SK-N-DZ (cell line): ENCODE results near the gene GOLGA3.
"Not testable (repeated sequence)": the region's sequence is repeated elsewhere in the genome, so short reads cannot be mapped to it uniquely, and the experiment has no call there.

Experiments
- DNase-seq: peaks from one replicate; pipeline ENCODE4 v3.0.0-alpha.2; 2015; ENCODE audit warnings: low spot score

Gene GOLGA3

DNA sequence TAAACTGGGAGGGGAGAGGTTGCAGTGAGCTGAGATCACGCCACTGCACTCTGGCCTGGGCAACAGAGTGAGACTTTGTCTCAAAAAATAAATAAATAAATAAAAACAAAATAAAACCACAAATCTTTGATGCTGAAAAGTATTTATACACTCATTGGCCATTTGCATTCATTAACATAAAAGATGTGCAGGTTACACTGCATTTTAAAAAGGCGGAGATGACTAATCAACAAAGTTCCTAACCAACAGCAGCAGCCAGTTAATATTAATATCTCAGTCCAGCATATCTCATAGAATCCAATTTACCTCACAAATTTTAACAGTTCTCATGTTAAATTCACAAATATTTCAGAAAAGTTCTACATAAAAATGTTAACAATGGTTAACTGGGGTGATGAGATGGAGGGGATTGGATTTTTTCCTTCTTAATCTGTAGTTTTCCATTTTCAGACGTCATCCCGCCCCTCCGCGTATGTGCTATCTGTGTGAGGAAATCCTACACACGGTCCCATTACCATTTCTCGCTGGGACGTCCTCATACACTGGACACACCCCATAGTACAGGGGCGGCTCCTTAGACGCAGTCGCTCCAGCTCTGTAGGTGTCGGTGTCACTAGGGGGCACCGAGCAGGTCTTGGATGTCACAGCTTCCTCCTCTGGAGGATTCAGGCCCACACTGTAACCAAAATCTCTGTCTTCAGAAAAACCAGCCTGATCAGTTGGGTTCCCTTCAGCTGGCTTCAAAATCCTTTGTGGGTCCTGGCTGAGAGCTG lies 74.3 kb downstream of the GOLGA3 start:
- no peak for DNase-seq

DNA sequence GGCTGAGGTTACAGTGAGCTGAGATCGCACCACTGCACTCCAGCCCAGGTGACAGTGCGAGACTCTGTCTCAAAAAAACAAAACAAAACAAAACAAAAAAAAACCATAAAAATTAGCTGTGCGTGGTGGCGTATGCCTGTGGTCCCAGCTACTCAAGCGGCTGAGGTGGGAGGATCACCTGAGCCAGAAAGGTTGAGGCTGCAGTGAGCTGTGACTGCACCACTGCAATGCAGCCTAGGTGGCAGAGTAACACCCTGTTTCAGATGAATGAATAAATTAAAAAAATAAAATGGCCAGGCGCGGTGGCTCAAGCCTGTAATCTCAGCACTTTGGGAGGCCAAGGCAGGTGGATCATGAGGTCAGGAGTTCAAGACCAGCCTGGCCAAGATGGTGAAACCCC lies 75.0 kb downstream of the GOLGA3 start:
- DNase-seq = not testable (repeated sequence)

DNA sequence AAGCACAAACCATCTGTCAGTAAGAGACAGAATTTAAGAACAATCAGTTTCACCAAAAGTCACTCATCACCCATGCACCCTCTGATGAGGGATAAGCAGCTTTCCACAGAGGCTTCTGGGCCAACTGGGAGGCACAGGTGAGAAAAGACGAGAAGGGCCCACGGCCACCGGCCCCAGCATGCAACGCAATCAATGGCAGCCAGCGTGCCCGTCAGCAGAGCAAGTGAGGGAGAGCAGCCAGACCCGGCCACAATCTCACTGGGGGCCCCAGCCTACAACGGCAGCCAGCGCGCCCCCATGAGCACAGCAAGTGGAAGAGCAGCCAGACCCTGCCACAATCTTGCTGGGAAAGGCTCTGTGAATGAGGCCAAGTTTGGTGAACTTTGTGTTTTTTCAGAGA lies 80.3 kb downstream of the GOLGA3 start:
- no peak for DNase-seq

DNA sequence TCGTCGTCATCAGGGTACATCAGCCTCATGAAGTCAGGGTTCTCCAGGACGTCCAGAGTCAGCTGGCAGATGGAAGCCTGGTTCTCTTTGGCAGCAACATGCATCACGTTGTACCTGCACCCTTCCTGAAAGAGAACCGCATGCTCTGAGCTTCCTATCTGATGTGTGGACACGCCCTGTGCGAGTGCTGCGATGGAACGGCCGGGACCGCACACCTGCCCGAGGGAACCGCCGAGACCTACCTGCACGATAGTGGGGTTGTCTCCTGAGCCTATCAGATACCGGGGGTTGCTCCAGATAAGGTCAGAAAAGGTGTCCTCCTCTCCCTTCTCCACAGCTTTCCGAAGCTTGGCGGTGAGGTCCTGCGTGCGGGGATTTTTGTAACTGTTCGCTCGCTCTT lies 80.8 kb downstream of the GOLGA3 start:
- no peak for DNase-seq

DNA sequence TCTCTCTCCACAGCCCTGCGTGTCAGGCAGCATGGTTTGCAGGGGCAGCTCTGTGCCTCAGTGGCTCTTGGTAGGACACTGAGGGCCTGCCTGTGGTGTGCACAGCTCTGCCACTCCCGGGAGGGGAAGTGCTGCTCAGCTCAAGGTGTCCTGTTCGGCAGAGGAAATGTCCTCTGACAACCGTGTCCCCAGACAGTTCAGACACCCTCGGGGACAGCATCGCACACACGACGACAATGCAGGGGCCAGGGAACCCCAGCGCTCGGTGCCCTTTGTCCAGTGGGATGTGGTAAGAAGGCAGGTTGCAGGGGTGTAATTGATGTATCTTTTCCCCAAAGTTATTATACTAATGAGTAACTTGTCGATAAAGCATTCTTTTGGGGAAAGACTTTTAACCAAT lies 81.3 kb downstream of the GOLGA3 start:
- no peak for DNase-seq

DNA sequence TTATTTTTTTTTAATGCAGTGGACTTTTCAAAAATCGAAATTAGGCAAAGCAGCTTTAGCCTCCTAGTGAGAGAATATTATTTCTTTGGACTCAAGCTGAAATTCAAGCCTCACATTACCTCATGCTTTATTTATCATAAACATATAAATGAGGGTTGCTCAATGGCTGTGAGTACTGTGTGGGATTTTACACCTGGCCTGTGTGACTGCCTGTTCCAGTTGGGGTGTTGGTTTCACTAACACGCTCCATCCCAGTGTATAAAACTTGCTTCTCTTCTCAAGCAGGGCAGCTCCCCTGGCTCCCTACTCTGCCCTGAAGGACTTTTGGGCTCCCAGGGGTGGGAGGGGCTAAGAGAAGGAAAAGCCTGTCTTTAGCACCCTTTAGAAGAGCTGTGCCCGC lies 82.1 kb downstream of the GOLGA3 start:
- no peak for DNase-seq

DNA sequence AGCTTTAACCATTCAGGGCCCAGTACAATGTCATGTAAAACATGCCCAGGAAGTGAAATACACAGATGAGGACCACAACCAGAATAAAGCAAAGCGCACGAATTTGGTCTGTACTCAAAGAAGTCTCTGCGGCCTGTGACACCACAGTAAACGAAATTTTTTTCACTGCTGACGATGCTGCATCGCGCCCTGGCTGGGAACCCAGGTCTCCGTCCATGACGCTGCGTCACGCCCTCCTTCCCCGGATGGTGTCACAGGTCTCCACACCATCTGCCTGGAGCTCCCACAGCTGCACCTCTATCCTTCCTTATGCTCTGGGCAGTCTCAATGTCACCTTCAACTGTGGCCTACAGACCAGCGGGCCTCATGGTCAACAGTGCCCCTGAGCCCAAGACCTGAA lies 84.8 kb downstream of the GOLGA3 start:
- DNase-seq = no peak

DNA sequence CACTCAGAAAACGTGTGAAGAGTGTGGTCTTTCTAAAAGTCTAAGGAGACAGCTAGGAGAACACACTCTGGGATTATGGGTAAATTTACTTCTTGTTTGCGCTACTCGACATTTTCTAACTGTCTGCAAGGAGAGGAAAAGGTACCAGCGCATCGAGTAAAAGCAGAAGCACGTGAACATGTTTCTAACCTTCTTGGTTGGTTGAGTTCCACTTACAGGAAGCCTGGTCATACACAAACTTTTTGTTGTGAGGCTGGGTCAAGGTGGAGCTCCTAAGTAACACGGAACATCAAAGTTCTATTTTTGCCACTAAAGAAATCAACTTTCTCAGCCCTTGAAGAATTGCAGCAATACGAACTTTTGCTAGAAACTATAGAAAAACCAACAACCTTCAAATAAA lies 87.0 kb downstream of the GOLGA3 start:
- DNase-seq = no peak

DNA sequence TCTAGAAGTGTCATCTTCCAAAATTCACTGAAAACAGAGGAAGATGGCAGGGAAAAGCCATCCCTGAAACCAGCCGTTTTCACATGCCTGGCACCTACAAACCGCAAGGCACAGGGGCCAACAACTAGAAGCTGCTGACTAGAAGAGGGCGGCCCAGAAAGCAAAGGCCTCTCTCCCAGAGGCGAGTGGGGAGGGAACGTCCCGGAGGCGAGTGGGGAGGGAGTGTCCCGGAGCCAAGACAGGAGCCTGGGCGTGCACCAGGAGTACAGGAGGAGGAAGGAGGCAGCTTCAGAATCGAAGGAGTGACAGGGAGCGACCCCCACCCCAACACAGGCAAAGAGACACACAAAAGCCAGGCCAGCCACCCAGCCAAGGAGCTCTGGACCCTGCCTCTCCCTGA lies 88.0 kb downstream of the GOLGA3 start:
- no peak for DNase-seq

DNA sequence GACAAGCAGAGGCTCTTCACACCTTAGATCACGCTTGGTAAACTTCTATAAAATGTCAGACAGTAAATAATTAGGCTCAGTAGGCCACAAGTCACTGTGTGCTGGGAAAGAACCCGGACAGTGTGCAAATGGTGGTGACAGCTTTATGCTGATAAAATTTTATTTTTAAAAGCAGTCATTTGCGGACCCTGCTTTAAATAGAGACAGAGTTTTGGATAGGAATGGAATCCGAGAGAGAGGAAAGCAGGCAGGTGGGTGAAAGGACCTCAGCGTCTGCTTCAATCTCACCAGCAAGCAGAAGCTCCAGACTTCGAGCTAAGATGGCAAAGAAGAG lies 88.4 kb downstream of the GOLGA3 start:
- DNase-seq = no peak

DNA sequence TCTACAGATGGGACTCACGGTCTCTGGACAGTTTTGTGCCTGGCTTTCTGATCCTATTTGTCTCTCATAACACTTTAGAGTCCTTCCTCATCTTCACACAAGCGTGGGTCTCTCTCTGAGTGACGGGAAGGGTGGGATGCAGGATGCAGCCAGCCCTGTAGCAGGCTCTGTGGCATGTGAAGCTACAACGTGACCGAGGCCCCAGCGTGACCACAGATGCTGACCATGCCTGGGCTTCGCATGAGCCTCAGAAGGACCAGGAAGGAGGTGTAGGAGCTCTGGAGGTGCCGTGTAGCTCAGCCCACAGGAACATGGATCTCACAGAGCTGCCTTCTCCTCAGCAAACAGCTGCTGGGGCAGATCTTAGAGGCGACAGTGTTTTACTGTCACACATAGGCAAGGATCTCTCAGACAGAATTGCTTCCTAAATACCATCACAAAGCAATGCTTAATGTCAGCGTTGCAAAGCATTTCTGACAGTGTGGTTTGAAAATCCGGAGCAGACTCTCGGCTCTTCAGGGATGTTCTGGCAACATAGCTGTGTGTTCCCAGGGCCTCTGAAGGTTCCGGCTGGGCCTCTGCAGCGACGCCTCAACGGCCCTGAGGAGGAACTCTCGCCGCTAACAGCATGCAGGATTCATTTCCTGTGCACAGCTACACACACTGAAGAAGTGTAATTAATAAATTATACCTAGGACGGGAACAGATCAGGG lies 88.9 kb downstream of the GOLGA3 start:
- DNase-seq = no peak

DNA sequence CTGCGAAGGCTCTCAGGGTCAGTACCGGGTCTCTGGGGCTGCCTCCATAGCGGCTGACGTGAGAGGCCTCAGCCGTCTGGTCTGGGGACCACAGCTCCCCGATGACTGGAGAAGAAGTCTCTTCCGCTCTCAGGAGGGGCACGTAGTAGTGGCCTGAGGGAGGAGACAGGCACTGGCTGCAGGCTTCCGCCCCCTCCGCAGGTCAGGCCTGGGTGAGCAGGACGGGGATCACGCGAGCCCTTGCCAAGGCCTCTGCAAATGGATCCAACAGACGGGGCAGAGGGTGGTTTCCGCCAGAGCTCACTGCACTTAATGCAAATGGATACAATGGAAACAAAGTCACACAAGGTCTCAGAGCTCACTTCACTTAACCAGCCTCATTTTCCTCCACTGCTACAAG lies 91.8 kb downstream of the GOLGA3 start:
- DNase-seq = no peak

DNA sequence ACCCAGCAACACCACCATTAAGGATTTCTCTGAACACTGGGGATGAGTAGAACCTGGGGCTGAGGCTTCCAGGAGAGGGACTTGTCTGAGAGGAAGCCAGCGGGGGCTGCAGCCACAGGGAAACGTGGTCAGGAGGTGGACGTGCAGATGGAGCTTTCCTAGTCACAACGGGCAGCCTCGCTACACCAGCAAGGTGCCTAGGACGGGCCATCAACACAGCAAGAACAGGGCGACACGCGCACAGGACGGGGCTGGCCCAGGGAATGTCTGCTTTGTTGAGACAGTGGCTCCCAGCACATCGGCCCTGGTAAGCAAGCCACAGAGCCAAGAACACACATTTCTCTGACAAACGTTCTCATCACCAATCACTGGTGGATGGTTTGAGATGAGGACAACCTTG lies 92.3 kb downstream of the GOLGA3 start:
- no peak for DNase-seq

DNA sequence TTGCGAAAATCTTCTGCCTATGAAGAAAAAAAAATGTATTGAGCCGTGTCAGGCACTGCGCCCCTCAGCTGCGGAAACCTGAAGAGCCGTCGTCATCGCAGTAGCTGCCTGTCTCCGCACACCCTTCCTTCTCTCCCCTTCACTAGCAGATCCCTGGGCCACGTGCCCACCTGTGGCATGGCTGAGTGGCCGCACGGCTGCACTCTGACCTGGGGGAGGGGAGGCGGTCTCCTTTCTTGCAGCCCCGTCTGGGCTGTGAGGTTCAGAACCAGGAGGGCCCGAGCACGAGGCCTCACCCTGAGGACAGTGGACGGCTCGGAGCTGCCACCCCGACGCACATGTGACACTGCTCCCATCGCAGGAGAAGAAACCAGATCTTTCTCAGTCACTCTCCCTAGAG lies 93.2 kb downstream of the GOLGA3 start:
- DNase-seq = no peak

DNA sequence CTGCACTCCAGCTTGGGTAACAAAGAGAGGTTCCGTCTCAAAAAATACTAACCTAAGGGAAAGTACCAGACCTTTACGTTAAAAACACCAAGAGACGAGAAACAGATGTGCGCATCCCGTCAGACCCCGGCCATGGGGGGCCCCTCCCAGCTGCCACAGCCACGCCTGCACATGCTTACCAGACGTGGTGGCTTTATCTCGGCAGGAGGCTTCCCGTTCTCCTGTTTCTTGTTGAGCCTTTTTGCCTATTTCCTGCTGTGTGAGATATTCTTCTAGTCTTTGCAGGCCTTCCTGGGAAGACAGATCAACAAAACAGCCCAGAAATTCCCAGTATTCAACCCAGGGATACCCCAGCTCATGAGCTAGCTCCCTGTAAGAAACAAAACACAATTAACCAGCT lies 94.5 kb downstream of the GOLGA3 start:
- no peak for DNase-seq

DNA sequence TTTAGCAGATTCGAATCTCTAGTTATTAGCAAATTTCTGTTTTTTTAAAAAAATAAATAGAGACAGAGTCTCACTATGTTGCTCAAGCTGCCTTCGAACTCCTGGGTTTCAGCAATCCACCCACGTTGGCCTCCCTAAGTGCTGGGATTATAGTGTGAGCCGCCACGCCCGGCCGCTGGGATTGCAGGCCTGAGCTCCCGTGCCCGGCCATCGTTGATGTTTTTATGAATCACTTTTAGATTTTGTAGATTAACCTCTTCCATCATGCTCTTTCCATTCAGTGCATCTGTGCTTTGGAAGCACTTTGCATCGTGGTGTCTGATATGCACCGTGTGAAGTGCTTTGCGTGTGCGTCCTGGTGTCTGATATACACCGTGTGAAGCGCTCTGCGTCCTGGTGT lies 97.1 kb downstream of the GOLGA3 start:
- DNase-seq = no peak

DNA sequence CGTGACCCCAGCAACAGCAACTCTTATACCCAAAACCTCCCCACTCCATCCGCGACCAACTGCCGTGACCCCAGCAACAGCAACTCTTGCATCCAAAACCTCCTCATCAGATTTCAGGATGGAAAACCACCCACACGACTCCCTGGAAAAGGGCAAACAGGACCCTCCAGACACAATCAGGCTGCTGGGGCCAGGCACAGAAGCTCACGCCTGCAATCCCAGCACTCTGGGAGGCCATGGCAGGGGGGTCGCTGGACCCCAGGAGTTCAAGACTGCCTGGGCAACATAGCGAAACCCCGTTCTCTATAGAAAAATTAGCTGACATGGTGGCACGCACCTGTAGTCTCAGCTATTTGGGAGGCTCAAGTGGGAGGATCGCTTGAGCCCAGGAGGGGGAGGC lies 98.3 kb downstream of the GOLGA3 start:
- no peak for DNase-seq

DNA sequence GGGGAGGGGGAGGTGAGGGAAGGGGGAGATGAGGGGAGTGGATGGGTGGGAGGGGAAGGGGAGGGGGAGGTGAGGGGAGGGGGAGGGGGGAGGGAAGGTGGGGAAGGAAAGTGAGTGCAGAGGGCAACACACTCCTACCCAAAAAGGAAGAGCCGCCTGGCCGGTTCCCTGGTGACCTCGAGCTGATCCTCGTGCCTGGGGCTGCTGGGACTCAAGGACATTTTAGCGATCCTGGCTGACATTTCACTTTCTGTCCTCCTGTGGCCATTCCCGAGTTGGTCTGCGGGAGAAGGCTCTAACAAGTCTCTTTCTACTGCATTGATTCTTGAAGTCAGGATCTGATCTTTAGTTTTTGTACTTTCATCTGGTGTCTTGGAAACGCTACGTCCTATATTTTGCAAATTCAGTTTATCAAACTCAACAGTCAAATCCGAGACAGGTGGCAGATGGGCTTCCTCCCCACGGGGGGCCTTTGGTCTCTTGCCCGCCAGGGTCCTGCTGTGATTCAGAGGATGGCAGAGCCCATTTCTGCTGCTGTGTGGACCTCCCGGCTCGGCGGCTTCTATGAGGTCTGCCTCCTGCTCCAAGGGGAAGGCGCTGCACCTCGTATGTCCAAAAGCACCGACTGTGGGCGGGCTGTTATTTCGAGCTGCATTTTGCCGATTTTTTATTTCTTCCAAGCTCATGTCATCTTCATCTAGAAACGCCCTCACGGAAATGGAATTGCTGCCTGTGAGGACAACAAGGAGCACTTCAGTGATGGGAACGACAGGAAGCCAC lies 98.9 kb downstream of the GOLGA3 start:
- peak; percentile 37 for DNase-seq

DNA sequence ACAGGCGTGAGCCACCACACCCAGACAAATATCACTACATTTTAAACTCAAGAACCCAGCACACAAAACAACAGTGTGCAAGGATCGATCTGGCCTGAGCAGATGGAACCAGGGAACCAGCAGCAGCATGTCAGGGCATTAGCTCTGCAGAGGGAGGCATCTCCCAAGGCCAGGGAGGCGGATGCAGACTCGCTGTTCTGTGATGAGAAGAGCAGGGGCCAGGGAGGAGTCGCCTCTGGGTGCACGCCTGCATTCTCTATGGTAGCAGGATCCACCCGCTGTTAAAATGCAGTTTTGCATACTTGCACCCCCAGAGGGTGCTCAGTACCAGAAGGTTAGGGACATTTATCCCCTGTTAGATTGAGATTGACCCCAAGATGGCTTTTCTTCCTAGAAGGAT lies 100.2 kb downstream of the GOLGA3 start:
- DNase-seq = no peak

DNA sequence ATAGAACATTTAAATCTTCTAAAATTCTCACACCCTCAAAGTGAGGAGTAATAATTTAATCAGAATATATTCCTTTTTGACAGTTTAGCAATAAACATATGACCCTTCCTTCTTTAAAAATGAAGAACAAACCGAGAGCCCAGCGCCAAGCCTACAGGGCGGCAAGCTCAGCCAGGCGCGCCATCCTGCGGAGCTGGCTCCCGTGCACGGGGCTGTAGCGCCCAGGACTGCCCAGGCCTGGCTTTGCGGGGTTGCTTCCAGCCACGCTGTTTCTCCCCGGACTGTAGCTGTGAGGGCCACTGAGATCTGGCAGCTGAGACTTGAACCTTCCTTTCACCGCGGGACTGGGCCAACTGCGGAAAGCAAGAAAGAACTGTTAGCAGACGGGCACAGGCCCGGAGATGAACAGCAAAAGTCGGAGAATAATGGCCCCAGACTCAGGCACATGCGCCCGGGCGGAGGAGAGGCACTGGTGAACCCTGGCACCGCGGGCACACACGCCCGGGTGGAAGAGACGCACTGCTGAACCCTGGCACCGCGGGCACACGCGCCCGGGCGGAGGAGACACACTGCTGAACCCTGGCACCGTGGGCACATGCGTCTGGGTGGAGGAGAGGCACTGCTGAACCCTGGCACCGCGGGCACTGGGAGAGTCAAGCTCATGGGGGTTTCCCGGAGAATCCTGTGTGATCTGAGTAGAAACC lies 101.4 kb downstream of the GOLGA3 start:
- DNase-seq = no peak

DNA sequence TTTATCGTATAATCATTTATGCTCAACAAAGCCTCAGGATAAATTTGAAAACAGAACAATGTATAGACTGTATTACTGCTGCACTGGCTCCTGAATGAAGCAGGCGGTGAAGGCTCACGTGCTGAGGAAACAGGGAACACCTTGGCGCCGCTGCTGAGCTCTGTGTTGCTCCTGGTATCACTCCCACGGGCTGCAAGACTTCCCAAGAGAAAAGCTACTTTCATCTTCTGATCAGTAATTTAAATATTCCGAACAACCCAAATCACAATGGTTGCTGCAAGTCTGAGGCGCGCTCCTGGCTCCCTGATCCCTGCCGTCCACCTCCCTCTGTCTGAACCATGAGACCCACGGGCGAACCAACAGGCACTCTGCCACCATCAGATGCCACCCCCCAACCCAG lies 102.3 kb downstream of the GOLGA3 start:
- DNase-seq = no peak
